ENCODE measurements around the gene AXIN1.

GRCh38 chr16:392450-393030 lies 40.0 kb upstream of the AXIN1 start:
- no peak for TF ChIP-seq CTCF (IDR thresholded peaks at IDR 0.05)
- TF ChIP-seq POLR2A (IDR thresholded peaks at IDR 0.05), result no peak
